Neural progenitor cell (in vitro differentiated cells): ENCODE measurements around the gene ORAI2. TPM values are rescaled to one million over a fixed set of nuclear protein-coding genes. Genes with fewer than 3 reads are reported as not detected.
"Not testable (repeated sequence)": the region's sequence is repeated elsewhere in the genome, so short reads cannot be mapped to it uniquely, and the experiment has no call there.

Experiments used
- DNase-seq: peaks from one replicate; pipeline ENCODE4 v3.0.0-alpha.2; 2016; ENCODE audit warnings: low spot score
- H2AFZ ChIP-seq: fragments of 200-600 bp; sonication (generic); replicated peaks from 2 replicates; pipeline ENCODE4 v1.6.1; 2016; ENCODE audit warnings: antibody characterized with exemption
- H3F3A ChIP-seq: fragments of 200-600 bp; sonication (generic); 2 replicates; pipeline ENCODE4 v1.6.1; 2016; ENCODE audit warnings: antibody characterized with exemption, low read depth
- H3K27ac ChIP-seq: fragments of 200-600 bp; sonication (generic); 2 replicates; pipeline ENCODE4 v1.5.1; 2016; ENCODE audit warnings: mild to moderate bottlenecking
- H3K27me3 ChIP-seq: fragments of 200-600 bp; sonication (generic); 2 replicates; pipeline ENCODE4 v1.6.1; 2016; ENCODE audit warnings: mild to moderate bottlenecking, moderate library complexity
- H3K36me3 ChIP-seq: fragments of 200-600 bp; sonication (generic); 2 replicates; pipeline ENCODE4 v1.5.1; 2016
- H3K4me1 ChIP-seq: fragments of 200-600 bp; sonication (generic); 2 replicates; pipeline ENCODE4 v1.6.1; 2016; ENCODE audit warnings: mixed run types
- H3K4me2 ChIP-seq: fragments of 200-600 bp; sonication (generic); 2 replicates; pipeline ENCODE4 v1.6.1; 2016
- H3K4me3 ChIP-seq: fragments of 200-600 bp; sonication (generic); 2 replicates; pipeline ENCODE4 v1.5.1; 2016
- H3K79me2 ChIP-seq: fragments of 200-600 bp; sonication (generic); 2 replicates; pipeline ENCODE4 v1.6.1; 2016; ENCODE audit warnings: low read depth
- H3K9ac ChIP-seq: fragments of 200-600 bp; sonication (generic); 2 replicates; pipeline ENCODE4 v1.6.1; 2016
- H3K9me3 ChIP-seq: fragments of 200-600 bp; sonication (generic); 2 replicates; pipeline ENCODE4 v1.5.1; 2016; ENCODE audit warnings: low read depth
- H4K20me1 ChIP-seq: fragments of 200-600 bp; sonication (generic); 2 replicates; pipeline ENCODE4 v1.6.1; 2016; ENCODE audit warnings: low read depth
- H3K27ac Mint-ChIP-seq: 3 replicates; pipeline ENCODE4 v1.8.0; 2021; ENCODE audit warnings: mixed read lengths
- H3K27me3 Mint-ChIP-seq: 2 replicates; pipeline ENCODE4 v1.8.0; 2022; ENCODE audit warnings: low read depth, mild to moderate bottlenecking, inconsistent platforms, moderate library complexity, mixed read lengths; ENCODE audit not compliant: insufficient read depth
- H3K36me3 Mint-ChIP-seq: 3 replicates; pipeline ENCODE4 v1.8.0; 2021; ENCODE audit warnings: mixed read lengths
- H3K4me1 Mint-ChIP-seq: 3 replicates; pipeline ENCODE4 v1.8.0; 2021; ENCODE audit warnings: mixed read lengths
- H3K4me3 Mint-ChIP-seq: 3 replicates; pipeline ENCODE4 v1.8.0; 2021; ENCODE audit warnings: mild to moderate bottlenecking, moderate library complexity, mixed read lengths
- H3K9me3 Mint-ChIP-seq: 3 replicates; pipeline ENCODE4 v1.8.0; 2020; ENCODE audit warnings: mixed read lengths
- CTCF ChIP-seq: fragments of 200-600 bp; sonication (generic); IDR thresholded peaks from 2 replicates; pipeline ENCODE4 v1.5.1; 2017; ENCODE audit warnings: antibody characterized with exemption, mild to moderate bottlenecking
- EZH2 ChIP-seq: fragments of 200-600 bp; sonication (generic); IDR thresholded peaks from 2 replicates; pipeline ENCODE4 v1.6.1; 2017; ENCODE audit warnings: antibody characterized with exemption, mild to moderate bottlenecking, moderate library complexity
- EZH2phosphoT487 ChIP-seq: fragments of 200-600 bp; sonication (generic); IDR thresholded peaks from 2 replicates; pipeline ENCODE4 v1.6.1; 2017; ENCODE audit warnings: antibody characterized with exemption
- total RNA-seq: library from RNA; depleted of rRNA; stranded (reverse); fragments of >200 nt; gene quantifications from 2 replicates; pipeline ENCODE4 v1.2.3, GENCODE V29; 2015; ENCODE audit warnings: low replicate concordance

The ORAI2 gene
- total RNA-seq, 1 donor from 2014 or later, result 15.7 TPM

- Mint-ChIP-seq H3K27ac (no peak overlapping the region), H3K9me3 (no peaks in the 10 kb centered on the region), H3K27me3 (peaks cover 9% of the 10 kb centered on the region), H3K36me3 (peaks cover 28% of the 10 kb centered on the region), H3K4me1 (peaks cover 19% of the 10 kb centered on the region), H3K4me3 (no peak overlapping the region)
- no peak overlapping the region for H2AFZ ChIP-seq
- peaks cover 9% of the 10 kb centered on the region for H3K36me3 ChIP-seq
- no peaks in the 10 kb centered on the region for H3K27me3 ChIP-seq
- H3K9me3 ChIP-seq, result no peaks in the 10 kb centered on the region
- peaks cover 5% of the 10 kb centered on the region for H4K20me1 ChIP-seq
- peaks cover 13% of the 10 kb centered on the region for H3K79me2 ChIP-seq
- peaks cover 34% of the 10 kb centered on the region for H3F3A ChIP-seq
- TF ChIP-seq EZH2phosphoT487, result no peak
- H3K9ac ChIP-seq, result no peak overlapping the region
- no peak overlapping the region for H3K4me3 ChIP-seq
- DNase-seq, result no peak
- peaks cover 5% of the 10 kb centered on the region for H3K4me1 ChIP-seq
- H3K4me2 ChIP-seq, result no peak overlapping the region
- H3K27ac ChIP-seq, result no peak overlapping the region
Observed at GRCh38 chr7:102398543-102398942, 34.8 kb upstream of the ORAI2 start.

- no peaks in the 10 kb centered on the region for H3K9me3 ChIP-seq
- H3K36me3 Mint-ChIP-seq, result peaks cover 30% of the 10 kb centered on the region
- H3K4me2 ChIP-seq, result no peak overlapping the region
- H3K4me3 ChIP-seq, result no peak overlapping the region
- peaks cover 16% of the 10 kb centered on the region for H3K4me1 Mint-ChIP-seq
- H3K27me3 Mint-ChIP-seq, result peaks cover 5% of the 10 kb centered on the region
- peaks cover 5% of the 10 kb centered on the region for H3K4me1 ChIP-seq
- H3K9me3 Mint-ChIP-seq, result no peaks in the 10 kb centered on the region
- peaks cover 13% of the 10 kb centered on the region for H3K79me2 ChIP-seq
- no peak for TF ChIP-seq EZH2phosphoT487
- TF ChIP-seq EZH2, result no peak
- TF ChIP-seq CTCF, result no peak
- H3K27ac ChIP-seq, result no peak overlapping the region
- DNase-seq, result no peak
- H3K27ac Mint-ChIP-seq, result no peak overlapping the region
- peaks cover 9% of the 10 kb centered on the region for H3K36me3 ChIP-seq
- H3K9ac ChIP-seq, result no peak overlapping the region
- H2AFZ ChIP-seq, result no peak overlapping the region
- no peaks in the 10 kb centered on the region for H3K27me3 ChIP-seq
- no peak overlapping the region for H3K4me3 Mint-ChIP-seq
- H4K20me1 ChIP-seq, result peaks cover 17% of the 10 kb centered on the region
- peaks cover 37% of the 10 kb centered on the region for H3F3A ChIP-seq
Observed at GRCh38 chr7:102400360-102400759, 33.0 kb upstream of the ORAI2 start.

GRCh38 chr7:102403563-102403962, 29.8 kb upstream of the ORAI2 start:
- no peak overlapping the region for H2AFZ ChIP-seq
- H3K9me3 Mint-ChIP-seq, result peaks cover 2% of the 10 kb centered on the region
- no peak overlapping the region for H3K27ac ChIP-seq
- H3K4me3 Mint-ChIP-seq, result no peak overlapping the region
- no peak overlapping the region for H3K4me3 ChIP-seq
- H3K36me3 ChIP-seq, result peaks cover 9% of the 10 kb centered on the region
- no peaks in the 10 kb centered on the region for H3K4me1 Mint-ChIP-seq
- H4K20me1 ChIP-seq, result peaks cover 17% of the 10 kb centered on the region
- H3K27ac Mint-ChIP-seq, result no peak overlapping the region
- no peak overlapping the region for H3K9ac ChIP-seq
- peaks cover 3% of the 10 kb centered on the region for H3K27me3 Mint-ChIP-seq
- TF ChIP-seq EZH2 (no peak), EZH2phosphoT487 (no peak), CTCF (no peak)
- H3K4me1 ChIP-seq, result no peaks in the 10 kb centered on the region
- peaks cover 22% of the 10 kb centered on the region for H3F3A ChIP-seq
- H3K79me2 ChIP-seq, result no peaks in the 10 kb centered on the region
- H3K9me3 ChIP-seq, result no peaks in the 10 kb centered on the region
- no peak overlapping the region for H3K4me2 ChIP-seq
- DNase-seq, result no peak
- H3K27me3 ChIP-seq, result no peaks in the 10 kb centered on the region
- peaks cover 50% of the 10 kb centered on the region for H3K36me3 Mint-ChIP-seq

GRCh38 chr7:102404005-102404861, 29.1 kb upstream of the ORAI2 start:
- Histone ChIP-seq H4K20me1 (peaks cover 17% of the 10 kb centered on the region), H3K27ac (no peak overlapping the region), H3K79me2 (no peaks in the 10 kb centered on the region), H3K4me3 (no peak overlapping the region), H3K4me2 (no peak overlapping the region), H3K9ac (no peak overlapping the region), H2AFZ (no peak overlapping the region), H3K36me3 (peaks cover 13% of the 10 kb centered on the region), H3K9me3 (no peaks in the 10 kb centered on the region), H3K4me1 (no peaks in the 10 kb centered on the region), H3K27me3 (no peaks in the 10 kb centered on the region), H3F3A (peaks cover 18% of the 10 kb centered on the region)
- DNase-seq, result peak; percentile 73
- peaks cover 53% of the 10 kb centered on the region for H3K36me3 Mint-ChIP-seq
- no peak overlapping the region for H3K27ac Mint-ChIP-seq
- H3K4me3 Mint-ChIP-seq, result no peak overlapping the region
- peaks cover 4% of the 10 kb centered on the region for H3K9me3 Mint-ChIP-seq
- TF ChIP-seq EZH2phosphoT487 (no peak), EZH2 (no peak), CTCF (peak; percentile 65)
- no peaks in the 10 kb centered on the region for H3K4me1 Mint-ChIP-seq
- peaks cover 3% of the 10 kb centered on the region for H3K27me3 Mint-ChIP-seq

GRCh38 chr7:102404862-102405188, 28.6 kb upstream of the ORAI2 start:
- not testable (repeated sequence) for H3K9ac ChIP-seq
- peaks cover 17% of the 10 kb centered on the region for H4K20me1 ChIP-seq

More at GRCh38 chr7:102404862-102405188, 28.6 kb upstream of the ORAI2 start:
- Histone ChIP-seq H3F3A (peaks cover 18% of the 10 kb centered on the region), H3K36me3 (peaks cover 16% of the 10 kb centered on the region)
- H3K9me3 ChIP-seq, H2AFZ ChIP-seq, H3K4me2 ChIP-seq, H3K4me1 Mint-ChIP-seq, H3K4me1 ChIP-seq, H3K27me3 Mint-ChIP-seq, H3K27me3 ChIP-seq, H3K4me3 Mint-ChIP-seq, H3K9me3 Mint-ChIP-seq, H3K27ac Mint-ChIP-seq, H3K27ac ChIP-seq, DNase-seq, H3K79me2 ChIP-seq, H3K4me3 ChIP-seq: not testable (repeated sequence)
- H3K36me3 Mint-ChIP-seq, result peaks cover 56% of the 10 kb centered on the region
